ENCODE measurements around the gene NR3C1. TPM values are rescaled to one million over a fixed set of nuclear protein-coding genes. Genes with fewer than 3 reads are reported as not detected.
A peak's percentile ranks its signal among the peaks of the same experiment; 100 is the strongest.

Gene NR3C1
- total and polyA plus RNA-seq, 2 of the 4 experiments (the other 2 are of a cell fraction): 13.7 to 77.4 TPM

- Histone ChIP-seq H3K9ac (ENCODE audit: low read depth, low read length) (no peak overlapping the region), H3K4ac (ENCODE audit: low read depth, low read length) (no peak overlapping the region), H4K20me1 (ENCODE audit: insufficient read depth, low read length) (peaks cover 33% of the 10 kb centered on the region; the same call in 1 of the 2 replicates), H2BK15ac (ENCODE audit: low read depth, low read length) (no peak overlapping the region), H3K4me2 (ENCODE audit: low read depth, low read length) (no peak overlapping the region), H3K18ac (ENCODE audit: low read depth, low read length) (no peak overlapping the region), H2BK5ac (ENCODE audit: low read depth, low read length, poor library complexity, severe bottlenecking) (no peak overlapping the region), H3K27ac (ENCODE audit: insufficient read depth, low read length) (no peak overlapping the region), H3K9me3 (ENCODE audit: control insufficient read depth, insufficient read depth, low read length) (no peaks in the 10 kb centered on the region), H4K8ac (ENCODE audit: low read depth in 2 of 2, low read length in 2 of 2) (no peak overlapping the region), H4K5ac (ENCODE audit: low read depth, low read length) (no peak overlapping the region), H4K91ac (ENCODE audit: insufficient read depth, low read depth, low read length) (no peak overlapping the region), H3K4me1 (ENCODE audit: control insufficient read depth, insufficient read depth, low read length) (peaks cover 8% of the 10 kb centered on the region), H3K14ac (replicated peaks; ENCODE audit: low read depth, low read length) (no peak overlapping the region), H2BK120ac (ENCODE audit: low read depth, low read length) (no peak overlapping the region), H3K56ac (ENCODE audit: extremely low read depth, insufficient read depth, low read length) (no peak overlapping the region), H3K27me3 (ENCODE audit: control insufficient read depth, insufficient read depth, low read length) (no peaks in the 10 kb centered on the region), H2AK9ac (replicated peaks; ENCODE audit: low read depth, low read length, poor library complexity) (no peak overlapping the region), H3K79me1 (ENCODE audit: low read depth in 1 of 2, low read length in 2 of 2) (peaks cover 19 to 72% of the 10 kb centered on the region in 2 experiments), H2AFZ (replicated peaks; ENCODE audit: low read length, poor library complexity) (no peak overlapping the region), H3K4me3 (ENCODE audit: insufficient read depth, low read depth, low read length) (no peak overlapping the region), H3K9me1 (ENCODE audit: insufficient read depth, low read length) (peaks cover 14% of the 10 kb centered on the region), H2AK5ac (ENCODE audit: low read depth, low read length) (0 out of 2 replicates have a peak overlapping the region, but pooled peaks have one; percentile 5), H3K36me3 (ENCODE audit: control insufficient read depth, insufficient read depth, low read length) (no peaks in the 10 kb centered on the region; the same call in none of the 2 replicates), H2BK20ac (ENCODE audit: low read depth, low read length) (peak overlapping the region; percentile 14; the same call in 1 of the 2 replicates), H3K23ac (ENCODE audit: low read depth, low read length) (peak overlapping the region; percentile 29)
- dilution Hi-C loops (cut with HindIII; ENCODE audit: low sequenced_read_pairs, unreplicated experiment): no loop called here
- ATAC-seq (ENCODE audit: low read depth): no peak
- in situ Hi-C loops (cut with MboI; ENCODE audit: low sequenced_read_pairs): no loop called here
- no peak for DNase-seq
- no TSS peak for BruUV-seq (replicated peaks)
- ChIA-PET CTCF (interaction anchor here (0.6 kb wide), 1 partner anchor 13 kb away, joined by 3 read pairs; no protein-coding TSS in a partner anchor), POLR2A (ENCODE audit: unreplicated experiment) (no interaction called here)
- WGBS, 2 experiments (ENCODE audit: extremely low coverage in 2 of 2, insufficient read length in 1 of 2): 100% methylated on average over 1 of the region's 5 CpGs; no CpG with 5 or more reads in 1 of the 2 experiments
- TF ChIP-seq BHLHE40 (IDR thresholded peaks at IDR 0.05; ENCODE audit: low read depth, low read length): no peak
- TF ChIP-seq CEBPB (IDR thresholded peaks at IDR 0.05; ENCODE audit: low read depth, low read length): no peak
- TF ChIP-seq MAZ (IDR thresholded peaks at IDR 0.05; ENCODE audit: borderline replicate concordance, low read depth, low read length): no peak
- TF ChIP-seq CHD1 (IDR thresholded peaks at IDR 0.05; ENCODE audit: low read depth, low read length): no peak
- TF ChIP-seq POLR2A (IDR thresholded peaks at IDR 0.05; ENCODE audit: low read depth, low read length): no peak
- no peak for TF ChIP-seq MAFK (IDR thresholded peaks at IDR 0.05; ENCODE audit: low read depth, low read length)
- TF ChIP-seq RFX5 (IDR thresholded peaks at IDR 0.05; ENCODE audit: low read depth, low read length): no peak
- no peak for TF ChIP-seq RAD21 (IDR thresholded peaks at IDR 0.05; ENCODE audit: low read length)
- no peak for TF ChIP-seq USF2 (IDR thresholded peaks at IDR 0.05; ENCODE audit: low read depth, low read length)
- TF ChIP-seq FOS (IDR thresholded peaks at IDR 0.05; ENCODE audit: low read depth, low read length): no peak
- no peak for TF ChIP-seq MXI1 (IDR thresholded peaks at IDR 0.05; ENCODE audit: borderline replicate concordance, low read depth, low read length)
- no peak for TF ChIP-seq ELK1 (IDR thresholded peaks at IDR 0.05; ENCODE audit: borderline replicate concordance, low read depth, low read length)
- intact Hi-C loops (cut with micrococcal nuclease): no loop called here
Observed at GRCh38 chr5:143342607-143343006, 60.9 kb downstream of the NR3C1 start.
